IMR-90 (cell line): ENCODE measurements around the gene SEMA5A. TPM values are rescaled to one million over a fixed set of nuclear protein-coding genes. Genes with fewer than 3 reads are reported as not detected.

Experiments used
- ATAC-seq: fragments of 200-7000 bp; cut with Tn5 transposase; 2 replicates; pipeline ENCODE4 v1.9.1; 2020; ENCODE audit warnings: low read depth, mild to moderate bottlenecking, moderate library complexity
- BruUV-seq: library from RNA; stranded (reverse); fragments of 400-500 nt; replicated peaks from 2 replicates; lab custom pipeline; 2021; lab: Mats Ljungman, UMichigan
- CTCF ChIA-PET: fragments of 300-600 bp; formaldehyde crosslinking; extraction: SDS; loops from one replicate; lab custom pipeline; 2021; ENCODE audit warnings: antibody characterized with exemption; lab: Yijun Ruan, JAX
- POLR2A ChIA-PET: fragments of 300-600 bp; sonication (Branson Sonifier 250); formaldehyde crosslinking; loops from one replicate; lab custom pipeline; 2022; ENCODE audit warnings: antibody characterized with exemption; ENCODE audit not compliant: unreplicated experiment; lab: Charles Lee
- DNase-seq: peaks from one replicate; pipeline ENCODE4 v3.0.0; 2013
- H2AFZ ChIP-seq: replicated peaks from 2 replicates; pipeline ENCODE3; 2013; ENCODE audit warnings: low read length, mild to moderate bottlenecking; ENCODE audit not compliant: poor library complexity
- H2AK5ac ChIP-seq: 2 replicates; pipeline ENCODE4 v1.6.1; 2013; ENCODE audit warnings: low read depth, low read length, inconsistent platforms
- H2AK9ac ChIP-seq: replicated peaks from 2 replicates; pipeline ENCODE3; 2013; ENCODE audit warnings: mild to moderate bottlenecking, low read depth, low read length, moderate library complexity; ENCODE audit not compliant: poor library complexity
- H2BK120ac ChIP-seq: 2 replicates; pipeline ENCODE4 v1.6.1; 2013; ENCODE audit warnings: low read depth, low read length, inconsistent platforms
- H2BK15ac ChIP-seq: 3 replicates; pipeline ENCODE4 v1.6.1; 2013; ENCODE audit warnings: low read depth, low read length, inconsistent platforms
- H2BK20ac ChIP-seq: 2 replicates; pipeline ENCODE4 v1.6.1; 2013; ENCODE audit warnings: low read depth, mild to moderate bottlenecking, inconsistent platforms, low read length, moderate library complexity
- H2BK5ac ChIP-seq: 2 replicates; pipeline ENCODE4 v1.6.1; 2013; ENCODE audit warnings: mild to moderate bottlenecking, low read depth, low read length, inconsistent platforms; ENCODE audit not compliant: poor library complexity, severe bottlenecking
- H3K14ac ChIP-seq: replicated peaks from 2 replicates; pipeline ENCODE4 v1.6.1; 2013; ENCODE audit warnings: low read depth, low read length, inconsistent platforms
- H3K18ac ChIP-seq: 2 replicates; pipeline ENCODE4 v1.6.1; 2013; ENCODE audit warnings: low read depth, low read length, control low read depth
- H3K23ac ChIP-seq: 2 replicates; pipeline ENCODE4 v1.6.1; 2013; ENCODE audit warnings: low read depth, low read length, inconsistent platforms
- H3K27ac ChIP-seq: 2 replicates; pipeline ENCODE4 v1.5.1; 2013; ENCODE audit warnings: mild to moderate bottlenecking, control low read depth, low read length; ENCODE audit not compliant: insufficient read depth
- H3K27me3 ChIP-seq: 2 replicates; pipeline ENCODE4 v1.6.1; 2013; ENCODE audit warnings: low read length; ENCODE audit not compliant: control insufficient read depth, insufficient read depth
- H3K36me3 ChIP-seq: 2 replicates; pipeline ENCODE4 v1.6.1; 2013; ENCODE audit warnings: low read length, mixed read lengths; ENCODE audit not compliant: control insufficient read depth, insufficient read depth
- H3K4ac ChIP-seq: 2 replicates; pipeline ENCODE4 v1.6.1; 2013; ENCODE audit warnings: low read depth, low read length, inconsistent platforms
- H3K4me1 ChIP-seq: 2 replicates; pipeline ENCODE4 v1.6.1; 2013; ENCODE audit warnings: low read length, mixed read lengths; ENCODE audit not compliant: control insufficient read depth, insufficient read depth
- H3K4me2 ChIP-seq: 2 replicates; pipeline ENCODE4 v1.6.1; 2013; ENCODE audit warnings: low read depth, mild to moderate bottlenecking, control low read depth, low read length, moderate library complexity
- H3K4me3 ChIP-seq: 2 replicates; pipeline ENCODE4 v1.5.1; 2013; ENCODE audit warnings: low read depth, mild to moderate bottlenecking, control low read depth, low read length, moderate library complexity; ENCODE audit not compliant: insufficient read depth
- H3K56ac ChIP-seq: 2 replicates; pipeline ENCODE4 v1.6.1; 2013; ENCODE audit warnings: low read length, inconsistent platforms; ENCODE audit not compliant: insufficient read depth; ENCODE audit errors: extremely low read depth
- H3K79me1 ChIP-seq, 2 experiments: 2 replicates each; pipeline ENCODE4 v1.6.1; 2013; ENCODE audit warnings: low read length in 2 of 2, inconsistent platforms in 1 of 2, low read depth in 1 of 2
- H3K9ac ChIP-seq: 2 replicates; pipeline ENCODE4 v1.6.1; 2013; ENCODE audit warnings: low read depth, low read length, control low read depth
- H3K9me1 ChIP-seq: 2 replicates; pipeline ENCODE4 v1.6.1; 2013; ENCODE audit warnings: low read length, inconsistent platforms; ENCODE audit not compliant: insufficient read depth
- H3K9me3 ChIP-seq: 2 replicates; pipeline ENCODE4 v1.6.1; 2013; ENCODE audit warnings: low read length; ENCODE audit not compliant: control insufficient read depth, insufficient read depth
- H4K20me1 ChIP-seq: 2 replicates; pipeline ENCODE4 v1.6.1; 2013; ENCODE audit warnings: low read length, inconsistent platforms; ENCODE audit not compliant: insufficient read depth
- H4K5ac ChIP-seq: 2 replicates; pipeline ENCODE4 v1.6.1; 2013; ENCODE audit warnings: mild to moderate bottlenecking, low read depth, low read length, control low read depth
- H4K8ac ChIP-seq, 2 experiments: 2 replicates each; pipeline ENCODE4 v1.6.1; 2013; ENCODE audit warnings: low read depth in 2 of 2, low read length in 2 of 2, control low read depth in 1 of 2, inconsistent platforms in 1 of 2
- H4K91ac ChIP-seq: 2 replicates; pipeline ENCODE4 v1.6.1; 2013; ENCODE audit warnings: low read depth, low read length, inconsistent platforms; ENCODE audit not compliant: insufficient read depth
- BHLHE40 ChIP-seq: fragments of 150-350 bp; IDR thresholded peaks from 2 replicates; pipeline ENCODE4 v1.6.1; 2016; ENCODE audit warnings: mild to moderate bottlenecking, low read depth, low read length
- CTCF ChIP-seq: conservative IDR thresholded peaks from 2 replicates; pipeline ENCODE4 v1.5.1; 2012; ENCODE audit warnings: mild to moderate bottlenecking, low read depth, low read length, improper control_type of control experiment
- NFE2L2 ChIP-seq: fragments of 150-350 bp; IDR thresholded peaks from 2 replicates; pipeline ENCODE4 v1.6.1; 2016; ENCODE audit warnings: low read depth, mild to moderate bottlenecking, low read length
- POLR2A ChIP-seq: IDR thresholded peaks from 2 replicates; pipeline ENCODE4 v1.6.1; 2012; ENCODE audit warnings: mild to moderate bottlenecking, low read depth, low read length
- RAD21 ChIP-seq: IDR thresholded peaks from 2 replicates; pipeline ENCODE4 v1.6.1; 2012; ENCODE audit warnings: low read length, improper control_type of control experiment
- SMC3 ChIP-seq: fragments of 150-350 bp; IDR thresholded peaks from 2 replicates; pipeline ENCODE4 v1.6.1; 2016; ENCODE audit warnings: low read depth, mild to moderate bottlenecking, antibody characterized with exemption, low read length, moderate library complexity
- WGBS, 2 experiments: methylation state at CpG; one replicate each; pipeline versions ENCODE4 v1.1.5 to v1.1.7; 2013; ENCODE audit warnings: missing lambda C conversion rate in 2 of 2; ENCODE audit not compliant: insufficient read length in 1 of 2; ENCODE audit errors: extremely low coverage in 2 of 2; 5-methylcytosine and 5-hydroxymethylcytosine counted together
- dilution Hi-C: fragments of 300-500 bp; cut with HindIII; formaldehyde crosslinking; loops from one replicate; pipeline ENCODE4 v1.14.3; 2018; ENCODE audit warnings: low sequenced_read_pairs; ENCODE audit not compliant: unreplicated experiment
- in situ Hi-C: fragments of 300-500 bp; cut with MboI; formaldehyde crosslinking; loops from 3 replicates; pipeline ENCODE4 v1.14.3; 2019; ENCODE audit warnings: low sequenced_read_pairs, inconsistent platforms, mixed read lengths
- intact Hi-C: fragments of 100-400 bp; cut with micrococcal nuclease; formaldehyde crosslinking; loops from 2 replicates; pipeline ENCODE4 v1.10.0; 2022
- polyA plus RNA-seq, 3 experiments: library from polyadenylated mRNA; depleted of rRNA; stranded (reverse); fragments of >200 nt; gene quantifications; 2 replicates each; pipeline ENCODE4 v1.2.3, GENCODE V29; 2012; ENCODE audit warnings: low replicate concordance in 1 of 3
- total RNA-seq: library from RNA; depleted of rRNA; stranded (reverse); fragments of >200 nt; gene quantifications from 2 replicates; pipeline ENCODE4 v1.2.3, GENCODE V29; 2012

The SEMA5A gene
- total and polyA plus RNA-seq, 2 of the 4 experiments (the other 2 are of a cell fraction): 8.2 to 9.9 TPM

DNA sequence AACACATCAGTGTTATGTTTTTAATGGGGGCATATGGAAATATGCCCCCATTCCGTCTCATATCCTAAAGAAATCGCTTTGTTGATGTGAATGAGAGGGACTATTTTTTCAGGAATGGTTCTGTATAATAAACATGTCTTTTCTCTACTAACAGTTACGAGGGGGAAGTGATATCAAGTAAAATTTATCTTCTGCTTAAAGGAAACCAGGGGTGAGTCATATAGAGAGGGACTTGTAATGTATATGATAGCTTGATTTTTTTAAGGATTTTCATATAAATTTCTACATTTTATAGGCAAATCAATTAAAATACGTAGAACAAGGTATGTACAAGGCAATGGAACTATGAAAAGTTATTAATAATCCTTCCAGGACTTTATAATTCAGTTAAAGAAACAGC, 207.1 kb downstream of the SEMA5A start:
- Histone ChIP-seq H3K79me1 (peaks cover 12 to 61% of the 10 kb centered on the region in 2 experiments; a peak in 3 of 4 replicates), H3K27me3 (no peaks in the 10 kb centered on the region), H4K5ac (peak overlapping the region; percentile 77; the same call in 1 of the 2 replicates), H3K36me3 (peaks cover 1% of the 10 kb centered on the region; the same call in 1 of the 2 replicates), H3K27ac (no peak overlapping the region), H3K9me1 (peaks cover 8% of the 10 kb centered on the region), H4K8ac (peak overlapping the region; percentile 4 to 76; a peak in 2 of 4 replicates), H4K91ac (peak overlapping the region; percentile 64; the same call in 1 of the 2 replicates), H3K18ac (peak overlapping the region; percentile 95; the same call in 1 of the 2 replicates), H2AK9ac (no peak overlapping the region), H2BK20ac (peak overlapping the region; percentile 68), H4K20me1 (no peaks in the 10 kb centered on the region), H3K4ac (peak overlapping the region; percentile 83; the same call in 1 of the 2 replicates), H2BK120ac (peak overlapping the region; percentile 76), H2AFZ (no peak overlapping the region), H3K56ac (peak overlapping the region; percentile 55; the same call in 1 of the 2 replicates), H3K9me3 (no peaks in the 10 kb centered on the region), H2BK15ac (peak overlapping the region; percentile 36; the same call in 1 of the 3 replicates), H3K4me3 (no peak overlapping the region), H3K23ac (peak overlapping the region; percentile 80; the same call in 1 of the 2 replicates), H3K9ac (no peak overlapping the region; the same call in 1 of the 2 replicates), H3K4me1 (peaks cover 11% of the 10 kb centered on the region), H3K14ac (peak overlapping the region; percentile 88), H2BK5ac (peak overlapping the region; percentile 86), H3K4me2 (peak overlapping the region; percentile 76; the same call in 1 of the 2 replicates), H2AK5ac (peak overlapping the region; percentile 42; the same call in 1 of the 2 replicates)
- ChIA-PET CTCF (interaction anchor here (1.3 kb wide), 1 partner anchor 102 kb away, joined by 4 read pairs; no protein-coding TSS in a partner anchor), POLR2A (no interaction called here)
- intact Hi-C loops: no loop called here
- TF ChIP-seq NFE2L2 (no peak), POLR2A (no peak), BHLHE40 (no peak), RAD21 (no peak), SMC3 (no peak), CTCF (no peak)
- no TSS peak for BruUV-seq
- WGBS, 2 experiments: no CpG with 5 or more reads among the region's 4 CpGs
- dilution Hi-C loops: no loop called here
- ATAC-seq (peak; percentile 25; the same call in 1 of the 2 replicates), DNase-seq (peak; percentile 57)
- in situ Hi-C loops: no loop called here
